GM12878 (cell line): ENCODE data around the gene C1orf174. TPM values are rescaled to one million over a fixed set of nuclear protein-coding genes. Genes with fewer than 3 reads are reported as not detected.

Experiments
- ATAC-seq: fragments of 200-7000 bp; cut with Tn5 transposase; 3 replicates; pipeline ENCODE4 v1.9.1; 2020; ENCODE audit warnings: mild to moderate bottlenecking, moderate library complexity
- BruUV-seq: library from RNA; stranded (reverse); fragments of 400-500 nt; replicated peaks from 2 replicates; lab custom pipeline; 2021; lab: Mats Ljungman, UMichigan
- CTCF ChIA-PET: fragments of 300-600 bp; sonication (Branson Sonifier 250); formaldehyde crosslinking; extraction: SDS; loops from one replicate; lab custom pipeline; 2021; ENCODE audit warnings: inconsistent platforms; lab: Yijun Ruan, JAX
- POLR2A ChIA-PET: fragments of 350-600 bp; formaldehyde crosslinking; extraction: SDS; loops from one replicate; lab custom pipeline; 2021; ENCODE audit warnings: inconsistent platforms; lab: Charles Lee
- RAD21 ChIA-PET: fragments of 300-600 bp; sonication (Branson Sonifier 250); formaldehyde crosslinking; loops from one replicate; lab custom pipeline; 2023; ENCODE audit warnings: antibody characterized with exemption; ENCODE audit not compliant: unreplicated experiment; lab: Charles Lee
- SMC1A ChIA-PET: fragments of 300-600 bp; sonication (Branson Sonifier 250); formaldehyde crosslinking; loops from one replicate; lab custom pipeline; 2023; ENCODE audit not compliant: unreplicated experiment, uncharacterized antibody; lab: Charles Lee
- DNase-seq: peaks from one replicate; pipeline ENCODE4 v3.0.0-alpha.2; 2011; ENCODE audit warnings: low read depth, low spot score
- FAIRE-seq: peaks from 3 replicates; lab custom pipeline; 2011; peaks lifted over from hg19 to GRCh38; lab: Jason Lieb, UNC
- H2AFZ ChIP-seq: 2 replicates; pipeline ENCODE4 v1.6.0; 2011; ENCODE audit warnings: low read depth, low read length, control low read depth; ENCODE audit not compliant: control insufficient read depth
- H3K27ac ChIP-seq: 2 replicates; pipeline ENCODE4 v1.5.1; 2011; ENCODE audit warnings: control low read depth; ENCODE audit not compliant: control insufficient read depth, insufficient read depth
- H3K27me3 ChIP-seq, 2 experiments: replicated peaks in 1 of 2; 2 replicates each; pipeline versions ENCODE4 v1.6.0 to v1.6.1; 2011; ENCODE audit warnings: low read length in 1 of 2; ENCODE audit not compliant: control insufficient read depth in 2 of 2, insufficient read depth in 2 of 2
- H3K36me3 ChIP-seq, 2 experiments: 2 replicates each; pipeline ENCODE4 v1.5.1; 2011; ENCODE audit warnings: low read length in 1 of 2; ENCODE audit not compliant: control insufficient read depth in 2 of 2, insufficient read depth in 2 of 2
- H3K4me1 ChIP-seq: 2 replicates; pipeline ENCODE4 v1.6.1; 2011; ENCODE audit warnings: mild to moderate bottlenecking, low read length, moderate library complexity, mixed read lengths; ENCODE audit not compliant: control insufficient read depth, insufficient read depth
- H3K4me2 ChIP-seq: 2 replicates; pipeline ENCODE4 v1.6.0; 2011; ENCODE audit warnings: control low read depth; ENCODE audit not compliant: control insufficient read depth, insufficient read depth
- H3K4me3 ChIP-seq: fragments of 200-600 bp; sonication (generic); 2 replicates; pipeline ENCODE4 v1.5.1; 2016
- H3K79me2 ChIP-seq: 2 replicates; pipeline ENCODE4 v1.6.0; 2011; ENCODE audit warnings: low read length; ENCODE audit not compliant: control insufficient read depth, insufficient read depth
- H3K9ac ChIP-seq: 2 replicates; pipeline ENCODE4 v1.8.0; 2011; ENCODE audit warnings: low read length, control low read depth, mixed read lengths; ENCODE audit not compliant: control insufficient read depth, insufficient read depth
- H3K9me3 ChIP-seq: replicated peaks from 3 replicates; pipeline ENCODE4 v1.5.1; 2011; ENCODE audit warnings: mild to moderate bottlenecking, low read length; ENCODE audit not compliant: control insufficient read depth, insufficient read depth
- H4K20me1 ChIP-seq: 2 replicates; pipeline ENCODE4 v1.6.0; 2011; ENCODE audit not compliant: control insufficient read depth, insufficient read depth
- CREM ChIP-seq: IDR thresholded peaks from 2 replicates; pipeline ENCODE4 v1.6.1; 2014; ENCODE audit warnings: antibody characterized with exemption, low read depth
- CTCF ChIP-seq, 3 experiments: IDR thresholded peaks in 2 of 3; conservative IDR thresholded peaks in 1 of 3; 2 replicates each; pipeline ENCODE4 v1.5.1; 2011; ENCODE audit warnings: low read depth in 3 of 3, low read length in 3 of 3, mild to moderate bottlenecking in 3 of 3, control low read depth in 2 of 3, moderate library complexity in 2 of 3, inconsistent platforms in 1 of 3, mixed read lengths in 1 of 3; ENCODE audit not compliant: control insufficient read depth in 2 of 3, insufficient read depth in 1 of 3; ENCODE audit errors: extremely low read depth in 1 of 3
- EGR1 ChIP-seq, 2 experiments: IDR thresholded peaks; 1 replicate in 1 of 2; 2 replicates in 1 of 2; pipeline ENCODE4 v1.6.1; 2011 to 2012; ENCODE audit warnings: low read depth in 2 of 2, low read length in 2 of 2, borderline replicate concordance in 1 of 2, mild to moderate bottlenecking in 1 of 2, moderate library complexity in 1 of 2
- MEF2B ChIP-seq: fragments of 450-650 bp; IDR thresholded peaks from 2 replicates; pipeline ENCODE4 v1.6.1; 2018; ENCODE audit warnings: mild to moderate bottlenecking, moderate library complexity; ENCODE audit not compliant: partially characterized antibody, poor library complexity, severe bottlenecking
- RFX5 ChIP-seq: IDR thresholded peaks from 2 replicates; pipeline ENCODE4 v1.6.1; 2011; ENCODE audit warnings: low read depth, low read length, improper control_type of control experiment
- WGBS: methylation state at CpG from one replicate; pipeline ENCODE4 v1.1.6; 2016; ENCODE audit warnings: low lambda C conversion rate; ENCODE audit not compliant: insufficient replicate concordance, insufficient coverage; ENCODE audit errors: missing lambda C conversion rate; 5-methylcytosine and 5-hydroxymethylcytosine counted together
- in situ Hi-C: fragments of 300-500 bp; cut with MboI; formaldehyde crosslinking; loops from 9 replicates; pipeline ENCODE4 v1.14.3; 2018; ENCODE audit warnings: mixed read lengths
- intact Hi-C: fragments of 100-400 bp; cut with micrococcal nuclease; formaldehyde crosslinking; loops from one replicate; pipeline ENCODE4 v1.14.2; 2022; ENCODE audit not compliant: unreplicated experiment
- polyA plus RNA-seq, 11 experiments: library from polyadenylated mRNA; depleted of rRNA in 4 of 11; unstranded in 6 of 11; stranded (reverse) in 5 of 11; fragments of >200 nt; fragmentation: Nextera tagmentation in 4 of 11; fragmentation: Illumina TruSeq in 1 of 11; extraction: Ambion mirVana in 4 of 11; extraction: Trizol in 1 of 11; gene quantifications; 1 replicate in 1 of 11; 2 replicates in 10 of 11; pipeline versions ENCODE4 v1.2.1 to v1.2.3, GENCODE V29; 2011 to 2016; ENCODE audit warnings: inconsistent platforms in 2 of 11, missing spikeins in 2 of 11, low read depth in 1 of 11
- total RNA-seq, 4 experiments: library from RNA; depleted of rRNA in 3 of 4; stranded (reverse); fragments of >200 nt in 3 of 4; fragmentation: Illumina TruSeq in 1 of 4; extraction: Trizol in 1 of 4; gene quantifications; 2 replicates each; pipeline versions ENCODE4 v1.2.1 to v1.2.3, GENCODE V29; 2013 to 2021
- TF ChIP-seq, protein P1 (sequence below): fragments of 450-650 bp; IDR thresholded peaks from 2 replicates; pipeline ENCODE4 v1.6.1; 2014; ENCODE audit warnings: mild to moderate bottlenecking

C1orf174 gene
- total and polyA plus RNA-seq, 10 of the 15 experiments (the other 5 are each of a cell fraction or from before 2014, with no cell fraction given): 17.5 to 35.4 (median 25.1) TPM

GRCh38 chr1:3898994-3899753 is 898 bp downstream of the C1orf174 start:
- Histone ChIP-seq H3K4me2 (peak overlapping the region; percentile 88), H4K20me1 (no peaks in the 10 kb centered on the region), H3K9me3 (no peaks in the 10 kb centered on the region; the same call in 2 of the 3 replicates), H3K4me3 (peak overlapping the region; percentile 82), H3K27me3 (no peaks in the 10 kb centered on the region), H2AFZ (peak overlapping the region; percentile 57), H3K36me3 (no peaks in the 10 kb centered on the region; a peak in 1 of 4 replicates), H3K79me2 (peaks cover 30% of the 10 kb centered on the region), H3K9ac (peak overlapping the region; percentile 87; the same call in 1 of the 2 replicates), H3K27ac (peak overlapping the region; percentile 93), H3K4me1 (no peaks in the 10 kb centered on the region)
- CTCF ChIA-PET: interaction anchor here (0.9 to 1.8 kb wide), 3 partner anchors 8 to 51 kb away, joined by 3 to 9 read pairs (median 4); partner anchors contain the start of genes CEP104 and DFFB
- DNase-seq (no peak), FAIRE-seq (no peak), ATAC-seq (no peak)
- SMC1A ChIA-PET: interaction anchor here (0.7 to 1.4 kb wide), 4 partner anchors 8 to 42 kb away, joined by 3 to 7 read pairs (median 4); partner anchors contain the start of genes CEP104 and DFFB
- 29% methylated on average over 10 of the region's 10 CpGs for WGBS
- BruUV-seq: no TSS peak
- POLR2A ChIA-PET: interaction anchor here (0.7 kb wide), 1 partner anchor 19 kb away, joined by 3 read pairs; no protein-coding TSS in a partner anchor
- RAD21 ChIA-PET: interaction anchor here (0.8 to 1.5 kb wide), 6 partner anchors 11 to 127 kb away, joined by 3 to 6 read pairs (median 4); partner anchors contain the start of genes DFFB and LRRC47
- intact Hi-C loops: no loop called here
- TF ChIP-seq EGR1 (IDR thresholded peaks at IDR 0.05; ENCODE audit: borderline replicate concordance in 1 of 2, low read depth in 2 of 2, low read length in 2 of 2) (peak in 1 of 2 experiments; percentile 56; a peak in 1 of 3 replicates), CTCF (IDR thresholded peaks at IDR 0.05 in 2 of 3, conservative IDR thresholded peaks at IDR 0.05 in 1 of 3; ENCODE audit: control insufficient read depth in 2 of 3, extremely low read depth in 1 of 3, insufficient read depth in 1 of 3, low read depth in 3 of 3, low read length in 3 of 3) (0 out of 6 replicates have a peak, but pooled peaks of 1 of the 3 experiments have one; percentile 10), MEF2B (no peak), RFX5 (no peak), CREM (0 out of 2 replicates have a peak, but pooled peaks have one; percentile 9)
- TF ChIP-seq, protein P1, sequence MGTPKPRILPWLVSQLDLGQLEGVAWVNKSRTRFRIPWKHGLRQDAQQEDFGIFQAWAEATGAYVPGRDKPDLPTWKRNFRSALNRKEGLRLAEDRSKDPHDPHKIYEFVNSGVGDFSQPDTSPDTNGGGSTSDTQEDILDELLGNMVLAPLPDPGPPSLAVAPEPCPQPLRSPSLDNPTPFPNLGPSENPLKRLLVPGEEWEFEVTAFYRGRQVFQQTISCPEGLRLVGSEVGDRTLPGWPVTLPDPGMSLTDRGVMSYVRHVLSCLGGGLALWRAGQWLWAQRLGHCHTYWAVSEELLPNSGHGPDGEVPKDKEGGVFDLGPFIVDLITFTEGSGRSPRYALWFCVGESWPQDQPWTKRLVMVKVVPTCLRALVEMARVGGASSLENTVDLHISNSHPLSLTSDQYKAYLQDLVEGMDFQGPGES: no peak
- in situ Hi-C loops: no loop called here
